ENCODE measurements around the gene IMP3. TPM values are rescaled to one million over a fixed set of nuclear protein-coding genes. Genes with fewer than 3 reads are reported as not detected.

IMP3 gene
- total and polyA plus RNA-seq, 9 of the 15 experiments (the other 6 are each of a cell fraction or from before 2014, with no cell fraction given): 14.5 to 160 (median 74.4) TPM

- TF ChIP-seq NEUROD1 (IDR thresholded peaks at IDR 0.05; ENCODE audit: borderline replicate concordance, low read depth, low read length, partially characterized antibody): peak; percentile 87
- TF ChIP-seq ETV1 (tag; conservative IDR thresholded peaks at IDR 0.05; ENCODE audit: low read depth): no peak; the same call in 1 of the 2 replicates
- TF ChIP-seq SETDB1 (IDR thresholded peaks at IDR 0.05; ENCODE audit: low read length): no peak
- TF ChIP-seq FOXJ2 (tag; IDR thresholded peaks at IDR 0.05): no peak
- TF ChIP-seq SIN3B (IDR thresholded peaks at IDR 0.05; ENCODE audit: low read depth): peak; percentile 61; the same call in 1 of the 2 replicates
- peak; percentile 71; the same call in 1 of the 2 replicates for TF ChIP-seq ZC3H4 (CRISPR knock-in tag; IDR thresholded peaks at IDR 0.05; ENCODE audit: borderline replicate concordance)
- TF ChIP-seq RNF2 (IDR thresholded peaks at IDR 0.05): peak; percentile 77
- TF ChIP-seq E4F1 (CRISPR knock-in tag; IDR thresholded peaks at IDR 0.05; ENCODE audit: borderline replicate concordance): no peak
- TF ChIP-seq CHD2 (IDR thresholded peaks at IDR 0.05; ENCODE audit: low read depth, low read length): peak; percentile 98
- no peak; the same call in 1 of the 2 replicates for TF ChIP-seq USF2 (CRISPR knock-in tag; IDR thresholded peaks at IDR 0.05)
- TF ChIP-seq EGR1 (conservative IDR thresholded peaks at IDR 0.05): peak; percentile 76
- TF ChIP-seq CBX1 (IDR thresholded peaks at IDR 0.05; ENCODE audit: low read depth): peak; percentile 35; the same call in 1 of the 2 replicates
- peak; percentile 98 for TF ChIP-seq KDM5B (IDR thresholded peaks at IDR 0.05; ENCODE audit: insufficient replicate concordance, low read depth, low read length)
- TF ChIP-seq SP2 (IDR thresholded peaks at IDR 0.05; ENCODE audit: extremely low read depth, low read depth, low read length, poor library complexity, severe bottlenecking): peak; percentile 38
- no peak for TF ChIP-seq POU5F1 (IDR thresholded peaks at IDR 0.05; ENCODE audit: borderline replicate concordance, low read depth, low read length, partially characterized antibody)
- no peak for TF ChIP-seq ZNF609 (CRISPR knock-in tag; IDR thresholded peaks at IDR 0.05; ENCODE audit: borderline replicate concordance)
- TF ChIP-seq MEIS2 (IDR thresholded peaks at IDR 0.05; ENCODE audit: partially characterized antibody): peak; percentile 26
- peak; percentile 18 for TF ChIP-seq SMAD1 (IDR thresholded peaks at IDR 0.05; ENCODE audit: low read depth, low read length, partially characterized antibody)
Observed at GRCh38 chr15:75639709-75640482, at the start of gene IMP3 (continued).
